IPS DF 4.7 (cell line): ENCODE results near the gene RPTOR.

Source experiments
- DNase-seq: peaks from one replicate; pipeline ENCODE4 v3.0.0-alpha.2; 2013; ENCODE audit warnings: low spot score; ENCODE audit errors: extremely low read depth

Gene RPTOR

GRCh38 chr17:80826955-80827645 is 282.5 kb downstream of the RPTOR start:
- no peak for DNase-seq

DNA sequence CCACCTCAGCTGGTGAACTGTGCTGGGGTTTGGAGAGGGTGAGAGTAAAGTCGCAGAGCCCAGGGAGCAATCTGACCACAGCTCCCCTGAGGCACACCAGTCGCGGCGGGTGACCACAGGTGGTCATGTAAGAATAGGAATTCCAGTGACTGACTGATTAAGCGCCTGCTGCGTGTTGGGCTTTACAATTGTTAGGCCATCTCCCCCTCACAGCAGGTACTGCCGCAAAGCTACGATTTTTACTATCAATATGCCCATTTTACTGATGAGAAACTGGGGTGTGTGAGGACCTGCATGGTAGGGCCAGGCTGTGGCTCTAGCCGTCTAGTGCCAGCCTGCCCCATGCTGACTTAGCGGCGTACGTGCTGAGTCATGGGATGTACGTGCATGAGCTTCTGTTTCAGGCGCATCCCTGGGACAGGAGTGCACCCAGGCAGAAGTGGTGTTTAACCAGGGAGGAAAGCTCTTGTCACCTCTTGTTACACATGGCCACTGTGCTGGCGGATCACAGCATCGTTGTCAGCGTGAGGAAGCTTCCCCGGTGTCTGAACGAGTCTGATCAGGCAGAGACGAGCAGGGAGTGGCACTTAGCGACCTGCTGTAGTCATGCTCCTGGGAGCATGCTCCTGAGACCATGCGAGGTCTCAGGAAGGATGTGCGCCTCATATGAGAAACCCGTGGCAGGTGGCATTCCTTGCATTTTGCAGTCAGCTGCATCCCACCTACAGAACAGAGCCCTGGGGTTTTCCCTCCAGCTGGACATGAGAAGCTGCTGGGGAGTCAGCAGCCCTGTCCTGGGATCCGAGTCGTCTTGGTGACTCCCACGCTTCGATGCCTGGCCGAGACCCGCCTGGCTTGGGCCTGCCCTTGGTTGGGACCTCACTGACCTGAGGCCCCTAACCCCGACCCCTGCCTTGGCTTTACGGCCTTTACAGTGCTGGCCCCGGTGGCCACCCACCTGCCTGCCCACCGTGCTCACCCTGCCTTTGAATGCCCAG is 283.3 kb downstream of the RPTOR start:
- peak; percentile 38 for DNase-seq

- no peak for DNase-seq
Observed at GRCh38 chr17:80829166-80829813, 284.7 kb downstream of the RPTOR start.

DNA sequence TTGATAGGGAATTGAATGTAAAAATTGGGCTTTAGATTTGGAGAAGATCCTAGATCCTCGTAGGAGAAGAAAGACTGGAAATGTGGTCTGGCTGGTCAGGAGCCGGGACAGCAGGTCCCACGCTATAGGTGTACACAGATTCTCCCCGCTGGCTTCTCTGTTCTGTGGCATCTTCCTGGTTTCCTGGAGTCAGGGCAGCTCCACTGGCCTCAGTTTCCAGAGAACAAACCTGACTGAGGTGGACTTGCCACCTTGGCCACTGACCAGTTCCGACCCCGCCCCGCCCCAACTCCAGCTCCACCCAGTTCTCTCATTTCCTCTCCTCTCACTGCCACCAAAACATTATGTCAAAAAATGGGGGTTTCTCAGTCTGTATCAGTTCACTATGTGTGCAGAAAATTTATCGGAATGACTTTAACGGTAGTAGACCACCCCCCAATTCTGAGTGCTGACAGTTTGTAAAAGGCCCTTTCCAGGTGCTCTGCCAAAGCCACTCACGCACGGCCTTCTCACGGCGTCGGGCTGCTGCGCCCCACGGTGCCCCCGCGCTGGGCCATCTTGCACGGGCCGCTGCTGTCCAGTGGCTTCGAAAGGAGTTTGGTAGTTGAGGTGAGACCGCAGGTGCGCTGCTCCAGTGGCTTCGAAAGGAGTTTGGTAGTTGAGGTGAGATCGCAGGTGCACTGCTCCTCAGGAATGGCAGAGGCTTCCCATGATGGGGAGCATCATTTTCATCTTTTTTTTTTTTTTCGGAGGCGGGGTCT is 285.6 kb downstream of the RPTOR start:
- no peak for DNase-seq

- no peak for DNase-seq
Observed at GRCh38 chr17:80831491-80831890, 286.9 kb downstream of the RPTOR start.

GRCh38 chr17:80832266-80832676 is 287.6 kb downstream of the RPTOR start:
- DNase-seq: no peak

DNA sequence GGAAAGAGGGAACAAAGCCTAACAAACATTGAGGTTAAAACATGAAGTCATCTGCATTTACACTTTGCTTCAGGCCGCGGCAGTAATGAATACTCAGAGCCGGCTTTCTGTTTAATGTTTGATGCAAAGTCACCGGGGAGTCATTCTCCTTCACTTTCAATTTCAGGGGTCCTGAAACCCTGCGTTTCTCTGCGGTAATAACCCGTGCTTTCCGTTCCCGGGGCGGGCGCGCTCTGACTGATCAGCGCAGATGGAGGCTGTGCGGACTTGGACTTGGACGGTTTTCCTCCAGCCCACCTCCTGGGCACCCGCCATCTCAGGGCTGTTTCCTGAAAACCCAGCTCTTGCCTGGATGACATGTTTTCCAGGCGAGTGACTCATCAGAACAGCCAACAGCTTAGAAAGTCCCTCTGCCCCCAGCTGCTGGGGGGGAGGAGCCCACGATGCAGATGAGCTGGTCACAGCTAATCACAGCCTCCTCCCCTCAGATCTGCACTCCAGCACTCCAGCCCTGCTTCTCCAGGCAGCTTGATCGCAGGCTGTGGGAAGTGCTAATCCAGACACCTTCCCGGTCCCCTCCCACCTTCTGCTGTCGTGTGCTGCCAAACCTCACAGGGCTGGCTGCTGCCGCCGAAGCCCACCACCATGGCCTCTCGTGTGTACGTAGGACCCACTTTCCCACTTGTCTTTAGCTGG is 288.4 kb downstream of the RPTOR start:
- peak; percentile 88 for DNase-seq

- DNase-seq: no peak
Observed at GRCh38 chr17:80833952-80834892, 289.6 kb downstream of the RPTOR start.

DNA sequence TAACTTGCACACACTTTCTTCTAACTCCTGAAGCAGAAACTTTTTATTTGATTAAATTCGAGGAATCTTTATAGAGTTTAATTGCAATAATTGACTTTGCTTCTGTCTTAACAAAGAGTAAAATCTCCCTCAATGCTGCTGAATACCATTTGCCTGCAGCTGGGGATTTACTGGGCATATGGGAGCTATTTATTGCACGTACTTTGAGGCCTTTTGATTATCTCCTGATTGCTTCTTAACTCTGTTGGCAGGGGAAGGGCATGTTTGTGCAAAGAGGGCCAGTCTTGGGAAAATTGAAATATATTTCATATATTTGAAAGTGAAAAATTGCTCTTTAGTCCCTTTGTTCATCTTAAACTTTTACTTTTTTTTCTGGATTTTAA is 290.2 kb downstream of the RPTOR start:
- DNase-seq: no peak

DNA sequence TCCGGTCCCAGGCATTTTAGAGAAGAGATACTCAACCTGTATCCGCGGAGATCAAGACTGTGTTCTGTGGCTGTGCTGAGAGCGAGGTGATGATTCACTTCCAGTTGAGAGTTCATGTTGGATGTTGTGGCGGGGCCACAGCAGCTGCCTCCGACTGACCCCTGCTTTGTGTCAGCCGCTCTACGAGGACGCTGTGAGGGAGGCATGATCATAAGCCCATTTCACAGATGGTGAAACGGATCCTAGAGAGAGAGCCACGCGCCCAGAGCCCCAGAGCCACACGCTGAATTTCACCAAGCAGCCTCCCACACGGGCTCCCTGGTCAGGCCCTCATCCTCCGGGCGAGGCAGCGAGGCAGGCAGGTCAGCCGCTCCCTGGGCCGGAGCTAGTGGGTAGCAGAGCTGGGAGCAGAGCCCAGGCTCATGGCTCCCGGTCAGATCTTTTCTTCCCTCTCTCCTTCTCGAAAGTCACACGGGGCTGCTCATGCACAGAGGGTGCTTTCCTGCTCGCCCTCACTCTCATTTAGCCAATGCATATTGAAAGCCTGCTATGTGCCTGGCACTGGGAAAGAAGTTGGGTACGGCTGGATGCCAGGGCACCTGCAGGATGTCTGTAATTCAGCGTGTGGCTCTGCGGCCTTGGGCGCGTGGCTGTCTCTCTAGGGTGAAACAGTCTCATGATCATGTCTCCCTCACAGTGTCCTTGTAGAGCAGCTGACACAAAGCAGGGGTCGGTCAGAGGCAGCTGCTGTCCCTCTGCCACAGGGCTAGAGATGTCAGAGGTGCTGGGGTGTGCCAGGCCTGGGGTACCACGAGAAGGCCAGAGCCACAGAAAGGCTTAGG is 291.4 kb downstream of the RPTOR start:
- DNase-seq: no peak

DNA sequence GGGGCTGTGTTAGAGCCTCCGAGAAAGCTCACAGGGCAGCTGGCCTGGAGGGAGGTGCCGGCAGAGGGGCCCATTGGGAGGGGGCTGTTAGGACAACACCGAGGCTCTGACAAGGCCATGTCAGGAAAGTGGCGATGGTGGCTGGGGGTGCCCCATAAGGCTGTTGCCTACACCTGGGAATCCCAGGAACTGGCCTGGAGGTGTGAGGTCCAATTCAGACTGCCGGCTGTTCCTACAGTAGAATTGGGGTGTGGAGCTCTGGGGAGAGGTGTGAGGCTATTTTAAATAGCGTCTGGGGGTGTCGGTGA is 292.0 kb downstream of the RPTOR start:
- DNase-seq: no peak

GRCh38 chr17:80836971-80837481 is 292.4 kb downstream of the RPTOR start:
- DNase-seq: no peak

- no peak for DNase-seq
Observed at GRCh38 chr17:80837711-80838110, 293.1 kb downstream of the RPTOR start.

- DNase-seq: no peak
Observed at GRCh38 chr17:80838311-80839025, 293.8 kb downstream of the RPTOR start.

- no peak for DNase-seq
Observed at GRCh38 chr17:80839026-80839345, 294.3 kb downstream of the RPTOR start.

GRCh38 chr17:80839511-80839941 is 294.9 kb downstream of the RPTOR start:
- DNase-seq: no peak

GRCh38 chr17:80839970-80840369 is 295.3 kb downstream of the RPTOR start:
- no peak for DNase-seq

DNA sequence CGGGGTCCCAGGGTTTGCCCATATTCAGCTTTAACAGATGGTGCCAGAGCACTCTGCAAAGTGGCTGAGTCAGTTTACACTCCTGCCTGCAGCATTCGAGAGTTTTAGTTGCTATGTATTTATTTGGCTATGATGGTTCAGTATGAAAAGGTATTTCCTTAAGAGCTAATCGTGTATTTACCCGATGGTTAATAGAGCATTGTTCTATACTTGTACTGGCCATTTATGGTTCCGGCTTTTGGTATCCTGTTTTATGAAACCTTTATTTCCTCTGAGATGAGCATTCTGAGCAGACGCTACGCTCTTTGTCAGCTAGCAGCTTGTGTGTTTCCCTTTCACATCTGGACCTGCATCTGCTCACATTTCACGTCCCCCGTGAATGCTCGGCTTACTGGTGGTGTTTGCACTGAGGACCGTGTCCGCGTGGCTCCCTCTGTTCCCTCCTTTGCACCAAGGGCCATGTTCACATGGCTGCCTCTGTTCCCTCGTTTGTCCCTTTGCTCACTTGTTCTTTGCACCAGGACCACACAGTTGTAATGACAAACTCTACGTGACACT is 297.9 kb downstream of the RPTOR start:
- DNase-seq: no peak
